ENCODE results near the gene TARS1.

GRCh38 chr5:33501260-33501659, 60.5 kb downstream of the TARS1 start:
- TF ChIP-seq FOXK2 (IDR thresholded peaks at IDR 0.05) (no peak), HDGF (IDR thresholded peaks at IDR 0.05; ENCODE audit: borderline replicate concordance) (no peak), SP1 (IDR thresholded peaks at IDR 0.05) (no peak), SUZ12 (IDR thresholded peaks at IDR 0.05) (no peak), ZNF384 (IDR thresholded peaks at IDR 0.05) (no peak), BHLHE40 (IDR thresholded peaks at IDR 0.05; ENCODE audit: borderline replicate concordance) (no peak), ELF4 (IDR thresholded peaks at IDR 0.05) (no peak), FOXM1 (IDR thresholded peaks at IDR 0.05; ENCODE audit: borderline replicate concordance) (no peak), NFRKB (IDR thresholded peaks at IDR 0.05) (no peak), LEF1 (IDR thresholded peaks at IDR 0.05; ENCODE audit: borderline replicate concordance) (no peak), FOXA1 (IDR thresholded peaks at IDR 0.05) (no peak), CTBP1 (IDR thresholded peaks at IDR 0.05; ENCODE audit: borderline replicate concordance) (no peak)
